Testis (tissue), 3 donors: ENCODE data around the gene CD163L1. TPM values are rescaled to one million over a fixed set of nuclear protein-coding genes. Genes with fewer than 3 reads are reported as not detected.

Experiments
- DNase-seq: peaks from one replicate; pipeline ENCODE4 v3.0.0-alpha.2; 2019
- H3K27ac ChIP-seq, 2 donors: fragments of 200-600 bp; sonication (generic); one replicate each; pipeline ENCODE4 v1.5.1; 2019
- H3K27me3 ChIP-seq: fragments of 200-600 bp; sonication (generic); one replicate; pipeline ENCODE4 v1.5.1; 2019
- H3K36me3 ChIP-seq: fragments of 200-600 bp; sonication (generic); one replicate; pipeline ENCODE4 v1.5.1; 2017; ENCODE audit warnings: low read depth; ENCODE audit errors: missing control alignments
- H3K4me1 ChIP-seq: fragments of 200-600 bp; sonication (generic); one replicate; pipeline ENCODE4 v1.5.1; 2019
- H3K4me3 ChIP-seq, 2 donors: fragments of 200-600 bp; sonication (generic); one replicate each; pipeline ENCODE4 v1.5.1; 2017 to 2019
- H3K9me3 ChIP-seq: fragments of 200-600 bp; sonication (generic); one replicate; pipeline ENCODE4 v1.5.1; 2017
- CTCF ChIP-seq, 3 experiments: fragments of 450-650 bp in 2 of 3; fragments of 200-600 bp in 1 of 3; sonication (generic) in 1 of 3; IDR thresholded peaks; one replicate each; pipeline ENCODE4 v1.5.1; 2016 to 2019; ENCODE audit warnings: antibody characterized with exemption in 3 of 3, mild to moderate bottlenecking in 2 of 3, moderate library complexity in 1 of 3
- POLR2A ChIP-seq: fragments of 450-650 bp; IDR thresholded peaks from one replicate; pipeline ENCODE4 v1.6.1; 2017; ENCODE audit warnings: antibody characterized with exemption, mild to moderate bottlenecking, moderate library complexity
- WGBS, 2 donors: methylation state at CpG; one replicate each; pipeline ENCODE4 v1.1.5; 2018; 5-methylcytosine and 5-hydroxymethylcytosine counted together
- intact Hi-C: fragments of 100-400 bp; cut with DNase I; formaldehyde crosslinking; loops from one replicate; pipeline ENCODE4 v1.15.1; 2023; ENCODE audit warnings: low total_unique reads
- polyA plus RNA-seq: library from polyadenylated mRNA; stranded (reverse); fragments of 350-450 nt; fragmentation: Illumina TruSeq; extraction: RNeasy Lipid Tissue Mini Kit (QIAGEN cat#74804); gene quantifications from one replicate; pipeline ENCODE4 v1.2.3, GENCODE V29; 2014; ENCODE audit warnings: low read depth, low replicate concordance; ENCODE audit not compliant: insufficient read depth
- total RNA-seq, 2 donors: library from RNA; depleted of rRNA; stranded (reverse); fragments of >200 nt; gene quantifications; one replicate each; pipeline ENCODE4 v1.2.3, GENCODE V29; 2016

CD163L1 gene
- total and polyA plus RNA-seq, 3 donors from 2014 or later, result 8.8 to 24.6 (median 14.1) TPM

GRCh38 chr12:7369274-7369729, 74.7 kb downstream of the CD163L1 start:
- TF ChIP-seq CTCF (IDR thresholded peaks at IDR 0.05) (no peak), POLR2A (no peak)
- H3K27ac ChIP-seq, result no peak overlapping the region
- no peaks in the 10 kb centered on the region for H3K4me1 ChIP-seq
- H3K36me3 ChIP-seq, result no peaks in the 10 kb centered on the region
- WGBS, 2 donors, result 77 to 91% methylated on average over 8 to 10 of the region's 10 CpGs
- intact Hi-C loops, result no loop called here
- no peak overlapping the region for H3K4me3 ChIP-seq
- no peaks in the 10 kb centered on the region for H3K9me3 ChIP-seq
- no peaks in the 10 kb centered on the region for H3K27me3 ChIP-seq
- no peak for DNase-seq

GRCh38 chr12:7362734-7363133, 81.2 kb downstream of the CD163L1 start:
- H3K4me3 ChIP-seq, result no peak overlapping the region
- H3K36me3 ChIP-seq, result no peaks in the 10 kb centered on the region
- 85 to 91% methylated on average over 3 of the region's 3 CpGs for WGBS, 2 donors
- TF ChIP-seq CTCF (IDR thresholded peaks at IDR 0.05), result no peak
- TF ChIP-seq POLR2A, result no peak
- no peak overlapping the region for H3K27ac ChIP-seq
- no peak for DNase-seq
- intact Hi-C loops, result no loop called here
- H3K9me3 ChIP-seq, result no peaks in the 10 kb centered on the region
- no peaks in the 10 kb centered on the region for H3K4me1 ChIP-seq
- no peaks in the 10 kb centered on the region for H3K27me3 ChIP-seq

- TF ChIP-seq POLR2A (no peak), CTCF (IDR thresholded peaks at IDR 0.05) (no peak)
- WGBS, 2 donors, result 81 to 93% methylated on average over 1 of the region's 1 CpG
- Histone ChIP-seq H3K27me3 (no peaks in the 10 kb centered on the region), H3K4me1 (no peaks in the 10 kb centered on the region), H3K27ac (no peak overlapping the region), H3K4me3 (no peak overlapping the region), H3K36me3 (no peaks in the 10 kb centered on the region), H3K9me3 (no peaks in the 10 kb centered on the region)
- DNase-seq, result no peak
- intact Hi-C loops, result no loop called here
These were observed 82.7 kb downstream of the CD163L1 start for GRCh38 chr12:7361265-7361664.

GRCh38 chr12:7354529-7354928, 89.4 kb downstream of the CD163L1 start:
- H3K9me3 ChIP-seq, result no peaks in the 10 kb centered on the region
- H3K27ac ChIP-seq, result no peak overlapping the region
- H3K36me3 ChIP-seq, result no peaks in the 10 kb centered on the region
- H3K27me3 ChIP-seq, result no peaks in the 10 kb centered on the region
- no peaks in the 10 kb centered on the region for H3K4me1 ChIP-seq
- intact Hi-C loops, result no loop called here
- WGBS, 2 donors, result 82 to 92% methylated on average over 4 of the region's 4 CpGs
- TF ChIP-seq CTCF (IDR thresholded peaks at IDR 0.05) (no peak), POLR2A (no peak)
- DNase-seq, result no peak
- no peak overlapping the region for H3K4me3 ChIP-seq

- H3K4me1 ChIP-seq, result no peaks in the 10 kb centered on the region
- DNase-seq, result no peak
- intact Hi-C loops, result no loop called here
- no peak overlapping the region for H3K27ac ChIP-seq
- H3K36me3 ChIP-seq, result no peaks in the 10 kb centered on the region
- TF ChIP-seq CTCF (IDR thresholded peaks at IDR 0.05) (no peak), POLR2A (no peak)
- H3K9me3 ChIP-seq, result no peaks in the 10 kb centered on the region
- H3K4me3 ChIP-seq, result no peak overlapping the region
- H3K27me3 ChIP-seq, result no peaks in the 10 kb centered on the region
These were observed 91.3 kb downstream of the CD163L1 start for GRCh38 chr12:7352661-7353060.
